GM18502 (cell line): ENCODE measurements around the gene ANKIB1.
"Not testable (repeated sequence)": the region's sequence is repeated elsewhere in the genome, so short reads cannot be mapped to it uniquely, and the experiment has no call there.

Experiments
- ATAC-seq: cut with Tn5 transposase; IDR thresholded peaks from one replicate; pipeline ENCODE4 v1.9.1; 2021; ENCODE audit warnings: mild to moderate bottlenecking; ENCODE audit not compliant: unreplicated experiment, poor library complexity

Gene ANKIB1

DNA sequence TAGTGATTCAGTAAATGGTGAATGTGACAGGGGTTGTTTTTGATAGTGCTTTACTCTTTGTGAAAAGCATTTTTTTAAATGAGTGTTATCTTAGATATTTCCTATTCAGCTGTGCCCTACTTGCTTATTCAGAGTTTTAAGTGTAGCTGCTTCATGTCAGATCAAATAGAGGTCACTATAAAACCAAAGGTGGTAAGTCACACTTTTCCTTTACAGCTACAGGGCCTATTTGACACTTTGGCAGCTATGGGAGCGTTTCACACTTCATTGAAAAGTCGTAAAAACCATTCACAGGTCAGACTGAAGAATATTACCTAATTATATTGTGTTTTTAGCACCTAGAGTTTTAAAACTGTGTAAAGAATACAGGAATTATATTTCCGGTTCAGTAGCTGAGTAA lies 67.3 kb downstream of the ANKIB1 start:
- no peak for ATAC-seq

GRCh38 chr7:92319243-92319642 lies 73.5 kb downstream of the ANKIB1 start:
- ATAC-seq = no peak

DNA sequence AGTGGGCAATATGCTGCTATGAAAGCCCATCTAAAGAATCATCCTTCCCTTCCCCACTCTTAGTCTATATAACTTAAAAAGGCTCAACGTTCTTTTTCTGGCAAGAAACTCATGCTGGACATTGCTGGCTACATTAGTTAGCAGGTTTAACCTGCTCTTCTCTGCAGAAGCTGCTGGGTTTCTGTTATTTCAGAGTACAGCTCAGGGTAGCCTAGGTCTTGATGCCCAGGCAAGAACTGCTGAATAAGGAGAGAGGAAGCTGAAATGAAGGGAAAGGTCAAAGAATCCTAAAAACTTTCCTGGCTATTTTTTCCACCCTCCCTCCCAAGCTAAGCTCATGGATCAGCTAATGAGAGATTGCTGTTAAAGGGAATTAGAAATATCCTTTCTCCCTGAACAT lies 79.4 kb downstream of the ANKIB1 start:
- ATAC-seq = no peak

GRCh38 chr7:92325858-92326257 lies 80.1 kb downstream of the ANKIB1 start:
- ATAC-seq = no peak

- no peak for ATAC-seq
Observed at GRCh38 chr7:92330835-92331438, 85.2 kb downstream of the ANKIB1 start.

GRCh38 chr7:92331508-92331907 lies 85.7 kb downstream of the ANKIB1 start:
- no peak for ATAC-seq

DNA sequence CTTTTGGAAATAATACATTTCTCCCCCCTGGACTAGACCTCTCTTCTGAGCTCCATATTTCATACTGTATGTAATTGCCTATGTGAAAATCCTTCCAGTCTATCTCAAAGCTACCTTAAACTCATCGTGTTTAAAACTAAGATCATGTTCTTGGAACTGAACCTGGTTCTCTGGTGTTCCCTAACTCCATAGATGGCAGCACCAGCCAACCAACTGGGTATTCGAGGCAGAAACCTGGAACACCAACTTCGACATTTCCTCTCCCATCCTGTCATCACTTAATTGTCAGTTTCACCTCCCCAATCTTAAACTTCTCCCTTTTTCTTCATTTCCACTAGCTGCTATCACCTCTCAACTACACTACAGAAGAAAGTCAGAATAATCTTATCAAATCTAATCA lies 87.0 kb downstream of the ANKIB1 start:
- no peak for ATAC-seq

DNA sequence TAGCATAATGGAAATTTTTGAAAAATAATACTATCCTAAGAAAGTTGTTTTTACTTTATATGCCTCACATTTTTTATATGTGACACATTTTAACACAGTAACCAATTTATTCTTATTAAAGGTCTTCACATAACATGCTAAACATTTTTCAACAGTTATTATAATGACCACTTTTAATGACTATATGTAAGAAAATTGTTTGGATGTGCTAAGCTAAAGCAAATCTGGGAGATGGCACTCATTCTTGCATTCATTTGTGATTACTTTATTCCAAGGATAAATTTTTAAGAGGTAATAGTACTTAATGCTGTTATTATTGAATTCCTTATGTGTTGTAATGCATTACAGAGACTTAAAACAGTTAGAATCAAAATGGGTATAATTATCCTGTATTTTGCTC lies 88.1 kb downstream of the ANKIB1 start:
- ATAC-seq = no peak

- no peak for ATAC-seq
Observed at GRCh38 chr7:92335574-92335973, 89.8 kb downstream of the ANKIB1 start.

DNA sequence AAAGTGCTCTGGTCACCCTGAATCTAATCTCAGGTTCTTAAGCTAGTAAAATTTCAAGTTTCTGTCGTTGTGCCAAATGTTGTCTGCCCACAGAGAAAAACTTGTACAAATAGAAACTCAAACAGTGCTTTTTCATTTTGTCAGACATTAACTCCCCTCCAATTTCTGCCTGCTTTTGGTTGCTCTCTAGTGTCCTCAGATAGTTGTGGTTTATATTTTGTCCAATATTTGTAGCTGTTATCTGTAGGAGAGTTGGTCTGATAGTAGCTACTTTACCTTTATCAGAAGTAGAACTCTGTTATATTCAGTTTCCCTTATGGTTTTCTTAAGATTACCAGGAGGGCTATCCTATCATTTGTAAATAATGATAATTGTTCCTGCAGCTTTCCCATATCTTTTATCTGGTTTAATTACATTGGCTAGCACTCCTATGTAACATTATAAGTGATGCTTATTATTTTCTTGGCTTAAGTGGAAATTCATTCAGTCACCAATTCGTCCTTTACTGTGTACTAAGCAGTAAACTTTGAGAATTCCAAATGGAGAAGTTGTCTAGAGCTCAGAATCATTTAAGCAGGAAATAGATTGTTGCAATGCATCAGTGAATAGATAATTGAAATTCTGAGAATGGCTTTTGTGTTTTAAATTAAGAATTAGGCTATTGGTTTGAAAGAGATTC lies 91.0 kb downstream of the ANKIB1 start:
- no peak for ATAC-seq

GRCh38 chr7:92340016-92340415 lies 94.2 kb downstream of the ANKIB1 start:
- no peak for ATAC-seq

DNA sequence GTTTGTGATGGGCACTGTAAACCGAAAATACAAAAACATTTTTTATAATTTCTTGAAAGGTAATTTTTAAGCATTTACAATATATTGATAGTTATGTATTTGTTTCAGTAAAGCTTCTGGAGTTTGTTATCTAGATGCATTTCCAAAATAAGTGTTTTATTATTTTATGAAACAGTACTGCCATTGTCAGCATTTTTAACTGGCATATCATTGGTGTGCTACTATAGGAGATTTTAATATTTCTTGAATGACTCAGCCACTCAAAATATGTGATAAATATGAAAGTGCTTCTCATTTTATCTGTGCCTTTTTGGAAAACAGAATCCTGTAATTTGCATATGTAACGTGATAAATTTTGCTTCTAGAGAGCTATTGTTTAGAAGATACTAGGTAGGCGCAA lies 97.9 kb downstream of the ANKIB1 start:
- ATAC-seq = no peak

DNA sequence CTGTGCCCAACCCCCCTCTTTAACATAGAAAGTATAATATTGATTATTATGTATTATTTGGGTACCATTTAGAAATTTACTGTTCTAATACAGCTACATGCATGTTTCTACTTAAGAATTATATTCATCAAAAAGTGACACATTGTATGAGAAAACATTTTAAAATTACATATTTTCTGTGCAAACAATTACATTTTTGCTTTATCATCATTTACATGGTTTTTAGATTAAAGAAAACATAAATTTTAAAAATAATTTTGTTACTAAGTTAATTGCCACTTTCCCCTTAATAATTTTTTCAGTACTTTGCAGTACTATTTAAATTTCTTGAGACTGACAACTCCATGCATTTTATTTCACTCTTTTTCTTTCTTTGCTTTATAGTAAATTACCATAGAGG lies 106.2 kb downstream of the ANKIB1 start:
- no peak for ATAC-seq

DNA sequence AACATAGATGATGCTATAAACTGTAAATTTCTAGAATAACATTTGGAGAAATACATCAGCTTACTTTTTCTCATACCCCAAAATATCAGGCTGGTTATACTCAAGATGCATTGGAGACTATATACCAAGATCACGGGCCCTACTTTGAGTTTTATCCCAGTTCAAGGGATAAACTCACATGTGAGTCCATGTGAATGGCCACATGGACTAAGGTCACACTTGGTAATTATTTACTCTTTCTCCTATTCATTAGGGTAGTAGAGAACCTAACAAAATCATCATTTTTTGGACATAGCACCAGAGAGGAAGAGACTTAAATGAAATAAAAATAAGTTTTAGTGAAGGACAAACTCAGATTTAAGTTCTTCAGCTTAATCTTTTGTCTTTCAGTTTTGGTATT lies 108.4 kb downstream of the ANKIB1 start:
- no peak for ATAC-seq

- ATAC-seq = no peak
Observed at GRCh38 chr7:92356406-92356805, 110.6 kb downstream of the ANKIB1 start.

DNA sequence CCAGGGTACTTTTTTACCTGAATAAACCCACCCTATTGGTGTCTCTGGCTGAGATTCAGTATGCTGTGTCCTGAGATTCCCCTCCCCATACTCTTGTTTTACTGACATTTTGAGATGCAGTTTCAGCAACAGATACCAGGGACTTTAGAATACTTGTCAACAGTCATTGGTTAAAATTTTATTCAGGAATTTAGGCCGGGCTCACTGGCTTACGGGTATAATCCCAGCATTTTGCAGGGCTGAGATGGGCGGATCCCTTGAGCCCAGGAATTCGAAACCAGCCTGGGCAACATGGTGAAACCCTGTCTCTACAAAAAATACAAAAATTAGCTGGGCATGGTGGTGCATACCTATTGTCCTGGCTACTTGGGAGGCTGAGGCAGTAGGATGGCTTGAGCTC lies 111.5 kb downstream of the ANKIB1 start:
- no peak for ATAC-seq

GRCh38 chr7:92359179-92359578 lies 113.4 kb downstream of the ANKIB1 start:
- not testable (repeated sequence) for ATAC-seq

DNA sequence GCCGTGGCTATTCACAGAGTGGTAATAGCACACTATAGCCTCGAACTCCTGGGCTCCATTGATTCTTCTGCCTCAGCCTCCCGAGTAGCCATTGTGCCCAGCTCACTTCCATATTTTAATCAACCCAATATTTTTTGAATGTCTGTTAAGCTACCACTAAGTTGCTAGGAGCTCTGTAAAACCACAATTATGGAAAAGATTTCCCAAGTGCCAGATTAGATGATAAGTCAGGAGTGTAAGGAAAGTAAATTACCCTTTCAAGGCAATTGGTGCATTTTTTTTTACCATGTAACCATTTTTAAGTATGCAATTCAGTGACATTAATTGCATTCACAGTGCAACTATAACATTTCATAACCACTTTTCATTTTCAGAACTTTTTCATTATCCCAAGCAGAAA lies 114.0 kb downstream of the ANKIB1 start:
- ATAC-seq = no peak

GRCh38 chr7:92360387-92360786 lies 114.6 kb downstream of the ANKIB1 start:
- no peak for ATAC-seq

GRCh38 chr7:92362131-92362530 lies 116.4 kb downstream of the ANKIB1 start:
- no peak for ATAC-seq

- ATAC-seq = no peak
Observed at GRCh38 chr7:92366730-92367129, 121.0 kb downstream of the ANKIB1 start.

GRCh38 chr7:92368741-92369140 lies 123.0 kb downstream of the ANKIB1 start:
- no peak for ATAC-seq
